Mononuclear cell (primary cell): ENCODE results near the gene ISOC2. TPM values are rescaled to one million over a fixed set of nuclear protein-coding genes. Genes with fewer than 3 reads are reported as not detected.

Experiments
- H3K27me3 ChIP-seq: 2 replicates; pipeline ENCODE4 v1.6.0; 2011; ENCODE audit warnings: low read length, control low read depth; ENCODE audit not compliant: insufficient read depth
- H3K4me1 ChIP-seq: 2 replicates; pipeline ENCODE4 v1.5.1; 2011; ENCODE audit warnings: mild to moderate bottlenecking, low read length, control low read depth; ENCODE audit not compliant: insufficient read depth
- H3K4me3 ChIP-seq: 2 replicates; pipeline ENCODE4 v1.5.1; 2011; ENCODE audit warnings: mild to moderate bottlenecking, low read length, moderate library complexity
- H3K9me3 ChIP-seq: 2 replicates; pipeline ENCODE4 v1.5.1; 2011; ENCODE audit warnings: low read depth, mild to moderate bottlenecking, control low read depth, low read length
- total RNA-seq: library from RNA; depleted of rRNA; stranded (reverse); fragments of >200 nt; gene quantifications from one replicate; pipeline ENCODE4 v1.2.3, GENCODE V29; 2012

The ISOC2 gene
- total RNA-seq, 1 donor: 4.5 TPM

DNA sequence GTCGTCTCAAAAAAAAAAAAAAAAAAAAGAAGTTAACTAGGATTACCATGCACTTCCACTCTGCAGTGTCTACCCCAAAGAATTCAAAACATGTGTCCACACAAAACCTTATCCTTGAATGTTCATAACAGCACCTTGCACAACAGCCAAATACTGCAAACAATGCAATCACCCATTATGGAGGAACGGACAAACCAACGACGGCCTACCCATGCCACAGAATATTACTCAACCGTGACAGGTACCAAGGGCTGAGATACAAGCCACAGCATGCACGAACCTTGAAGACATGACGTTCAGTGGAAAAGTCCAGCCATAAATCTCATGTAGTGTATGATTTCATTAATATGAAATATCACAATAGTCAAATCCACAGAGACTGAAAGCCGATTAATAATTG, 15.4 kb downstream of the ISOC2 start:
- Histone ChIP-seq H3K9me3 (no peaks in the 10 kb centered on the region), H3K4me3 (no peak overlapping the region), H3K27me3 (peaks cover 41% of the 10 kb centered on the region), H3K4me1 (peaks cover 10% of the 10 kb centered on the region)

DNA sequence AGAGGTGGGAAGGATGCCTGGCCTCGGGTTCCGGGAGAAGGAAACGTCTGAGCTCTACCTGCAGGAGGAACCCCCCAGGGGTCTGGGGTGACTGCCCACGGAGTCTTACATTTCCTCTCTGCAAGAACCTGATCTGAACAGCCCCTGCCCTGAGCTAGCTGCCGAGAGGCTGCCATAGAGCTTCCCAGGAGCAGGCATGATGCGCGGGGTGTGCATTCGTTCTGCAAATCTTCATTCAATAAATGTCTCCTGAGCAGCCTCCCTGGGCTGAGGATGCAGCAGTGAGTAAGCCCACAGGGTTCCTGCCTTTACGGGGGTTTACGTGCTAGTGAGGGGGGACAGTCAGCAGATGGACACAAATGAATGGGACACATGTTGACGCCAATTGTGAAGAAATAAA, 16.8 kb downstream of the ISOC2 start:
- Histone ChIP-seq H3K9me3 (no peaks in the 10 kb centered on the region), H3K4me3 (no peak overlapping the region), H3K27me3 (peaks cover 48% of the 10 kb centered on the region), H3K4me1 (peaks cover 20% of the 10 kb centered on the region)

- peaks cover 48% of the 10 kb centered on the region for H3K27me3 ChIP-seq
- H3K4me3 ChIP-seq: no peak overlapping the region
- peaks cover 20% of the 10 kb centered on the region for H3K4me1 ChIP-seq
- H3K9me3 ChIP-seq: no peaks in the 10 kb centered on the region
Observed at GRCh38 chr19:55443824-55444480, 17.5 kb downstream of the ISOC2 start.

DNA sequence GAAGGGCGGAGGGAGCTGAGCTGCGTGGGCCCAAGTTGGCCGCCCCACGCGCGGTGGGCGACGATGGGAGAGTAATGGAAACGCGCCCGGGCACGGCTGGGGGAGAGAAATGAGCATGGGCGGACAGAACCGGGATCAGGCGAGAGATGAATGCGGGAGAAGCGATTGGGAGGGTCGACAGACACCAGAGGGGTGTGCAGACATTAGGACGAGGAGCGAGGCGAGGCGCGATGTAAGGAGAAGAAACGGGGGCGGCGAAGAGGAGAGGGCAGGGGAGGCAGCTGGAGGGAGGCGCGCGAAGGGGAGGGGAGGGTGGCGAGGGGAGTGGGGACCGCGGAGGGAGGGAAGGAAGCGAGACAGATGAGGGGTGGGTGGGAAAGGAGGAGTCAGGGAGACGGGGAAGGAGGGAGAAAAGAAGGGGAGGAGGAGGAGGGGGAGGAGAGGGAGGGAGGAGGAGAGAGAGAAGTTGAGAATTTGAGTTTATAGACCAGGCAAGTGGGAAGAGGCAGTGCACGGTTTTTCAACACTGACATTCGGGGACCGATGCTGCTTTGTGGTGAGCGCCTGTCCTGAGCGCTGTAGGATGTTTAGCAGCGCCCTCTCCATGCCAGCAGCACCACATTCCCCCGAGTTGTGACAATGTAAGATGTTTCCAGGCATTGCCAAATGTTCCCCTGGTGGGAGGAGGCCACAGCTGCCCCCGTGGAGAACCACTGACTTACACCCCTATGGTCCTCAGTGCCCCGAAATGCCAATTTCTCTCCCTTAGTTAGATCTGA, 18.2 kb downstream of the ISOC2 start, which contains the start of gene SHISA7:
SHISA7 (minus strand) TSS at position 256 of the 779 bp plus-strand sequence. CDS start 437 bp downstream, outside the sequence.
- H3K4me3 ChIP-seq: no peak within 1 kb of the TSS
- no peaks in the 10 kb centered on the region for H3K9me3 ChIP-seq
- peaks cover 54% of the 10 kb centered on the region for H3K27me3 ChIP-seq
- H3K4me1 ChIP-seq: peaks cover 20% of the 10 kb centered on the region

GRCh38 chr19:55442372-55442961, 19.0 kb downstream of the ISOC2 start:
- peaks cover 57% of the 10 kb centered on the region for H3K27me3 ChIP-seq
- peaks cover 20% of the 10 kb centered on the region for H3K4me1 ChIP-seq
- no peaks in the 10 kb centered on the region for H3K9me3 ChIP-seq
- H3K4me3 ChIP-seq: no peak overlapping the region

GRCh38 chr19:55441692-55442321, 19.6 kb downstream of the ISOC2 start:
- H3K4me1 ChIP-seq: peaks cover 20% of the 10 kb centered on the region
- H3K9me3 ChIP-seq: no peaks in the 10 kb centered on the region
- peaks cover 59% of the 10 kb centered on the region for H3K27me3 ChIP-seq
- no peak overlapping the region for H3K4me3 ChIP-seq

DNA sequence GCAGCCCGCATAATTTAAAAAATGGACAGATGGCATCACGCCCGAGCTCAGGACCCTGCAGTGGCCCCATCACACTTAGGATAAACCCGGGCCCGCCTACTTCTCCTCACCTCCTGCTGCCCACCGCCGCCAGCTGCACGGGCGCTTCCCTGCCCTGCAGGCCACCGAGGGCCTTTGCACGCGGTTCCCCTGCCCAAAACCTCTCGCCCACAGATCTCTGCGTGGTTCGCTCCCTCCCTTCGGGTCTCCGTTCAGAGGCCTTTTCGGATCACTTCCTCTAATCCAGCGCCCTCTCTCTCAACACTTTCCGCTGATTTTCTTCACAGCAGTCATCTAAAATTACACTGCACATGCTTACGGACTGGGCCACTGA, 20.1 kb downstream of the ISOC2 start:
- H3K4me1 ChIP-seq: peaks cover 20% of the 10 kb centered on the region
- no peaks in the 10 kb centered on the region for H3K9me3 ChIP-seq
- peaks cover 62% of the 10 kb centered on the region for H3K27me3 ChIP-seq
- no peak overlapping the region for H3K4me3 ChIP-seq

- Histone ChIP-seq H3K4me3 (no peak overlapping the region), H3K9me3 (no peaks in the 10 kb centered on the region), H3K27me3 (peaks cover 62% of the 10 kb centered on the region), H3K4me1 (peaks cover 20% of the 10 kb centered on the region)
Observed at GRCh38 chr19:55440411-55441105, 20.9 kb downstream of the ISOC2 start.

- H3K27me3 ChIP-seq: peaks cover 54% of the 10 kb centered on the region
- H3K9me3 ChIP-seq: no peaks in the 10 kb centered on the region
- H3K4me3 ChIP-seq: no peak overlapping the region
Observed at GRCh38 chr19:55439052-55439451, 22.4 kb downstream of the ISOC2 start.

DNA sequence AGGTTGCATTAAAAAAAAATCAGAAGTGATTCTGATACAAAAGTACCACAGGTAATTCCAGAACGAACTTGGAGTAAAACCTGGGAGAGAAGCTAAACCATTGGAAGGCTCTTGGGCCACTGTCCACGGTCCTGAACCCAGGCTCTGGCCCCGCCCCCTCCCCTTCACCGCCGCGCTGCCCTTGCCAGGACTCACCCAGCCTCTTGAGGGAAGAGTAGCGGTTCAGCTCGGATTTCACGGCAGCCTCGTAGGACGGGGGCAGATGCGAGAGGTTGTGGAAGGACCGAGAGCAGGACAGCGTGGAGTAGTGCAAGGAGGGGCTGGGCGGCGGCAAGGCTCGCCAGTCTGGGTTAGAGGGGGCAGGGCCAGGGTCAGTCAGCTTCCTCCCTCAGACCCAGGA, 24.0 kb downstream of the ISOC2 start:
- no peaks in the 10 kb centered on the region for H3K9me3 ChIP-seq
- H3K27me3 ChIP-seq: peaks cover 58% of the 10 kb centered on the region
- peaks cover 20% of the 10 kb centered on the region for H3K4me1 ChIP-seq
- no peak overlapping the region for H3K4me3 ChIP-seq

More at GRCh38 chr19:55439052-55439451, 22.4 kb downstream of the ISOC2 start:
- peaks cover 20% of the 10 kb centered on the region for H3K4me1 ChIP-seq

DNA sequence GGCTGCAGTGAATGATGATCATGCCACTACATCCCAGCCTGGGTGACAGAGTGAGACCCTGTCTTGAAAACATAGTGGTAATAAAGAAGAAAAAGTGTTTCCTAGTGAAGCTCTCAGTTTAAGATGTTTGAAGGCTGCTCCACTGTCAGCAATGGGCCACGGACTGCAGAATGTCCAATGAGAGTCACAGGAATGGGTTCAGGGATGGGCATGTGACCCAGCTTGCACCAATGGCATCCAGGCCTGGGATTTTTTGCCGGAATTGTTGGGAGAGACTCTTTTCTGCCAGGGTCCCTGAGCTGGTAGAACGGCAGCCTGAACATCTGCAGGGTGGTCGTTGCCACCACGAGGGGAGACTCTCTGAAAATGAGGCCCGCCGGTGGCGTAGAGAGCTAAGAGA, 24.6 kb downstream of the ISOC2 start:
- H3K4me1 ChIP-seq: peaks cover 18% of the 10 kb centered on the region
- peaks cover 61% of the 10 kb centered on the region for H3K27me3 ChIP-seq
- no peaks in the 10 kb centered on the region for H3K9me3 ChIP-seq
- no peak overlapping the region for H3K4me3 ChIP-seq

DNA sequence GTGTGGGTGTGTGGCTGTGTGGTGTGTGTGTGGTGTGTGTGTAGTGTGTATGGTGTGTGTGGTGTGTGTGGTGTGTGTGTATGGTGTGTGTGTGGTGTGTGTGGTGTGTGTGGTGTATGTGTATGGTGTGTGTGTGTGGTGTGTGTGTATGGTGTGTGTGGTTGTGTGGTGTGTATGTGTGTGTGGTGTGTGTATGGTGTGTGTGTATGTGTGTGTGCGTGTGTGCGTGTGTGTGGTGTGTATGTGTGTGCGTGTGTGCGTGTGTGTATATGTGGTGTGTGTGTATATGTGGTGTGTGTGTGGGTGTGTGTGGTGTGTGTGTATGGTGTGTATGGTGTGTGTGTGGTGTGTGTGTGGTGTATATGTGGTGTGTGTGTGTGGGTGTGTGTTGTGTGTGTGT, 26.4 kb downstream of the ISOC2 start:
- Histone ChIP-seq H3K27me3 (peaks cover 53% of the 10 kb centered on the region), H3K4me1 (no peaks in the 10 kb centered on the region), H3K9me3 (no peaks in the 10 kb centered on the region), H3K4me3 (no peak overlapping the region)

- Histone ChIP-seq H3K4me1 (no peaks in the 10 kb centered on the region), H3K4me3 (no peak overlapping the region), H3K9me3 (no peaks in the 10 kb centered on the region), H3K27me3 (peaks cover 48% of the 10 kb centered on the region)
Observed at GRCh38 chr19:55434356-55434919, 27.0 kb downstream of the ISOC2 start.

GRCh38 chr19:55433292-55433691, 28.1 kb downstream of the ISOC2 start:
- no peaks in the 10 kb centered on the region for H3K4me1 ChIP-seq
- no peaks in the 10 kb centered on the region for H3K9me3 ChIP-seq
- peaks cover 38% of the 10 kb centered on the region for H3K27me3 ChIP-seq
- no peak overlapping the region for H3K4me3 ChIP-seq
